Retinal pigment epithelial cell (primary cell): ENCODE data around the gene ATP6V1C2.

Source experiments
- DNase-seq: peaks from one replicate; pipeline ENCODE4 v3.0.0-alpha.2; 2010; ENCODE audit warnings: low read depth
- H3K4me3 ChIP-seq: 2 replicates; pipeline ENCODE4 v1.5.1; 2011; ENCODE audit warnings: mild to moderate bottlenecking, low read length, control low read depth, moderate library complexity
- TF ChIP-seq, protein P1 (sequence below): conservative IDR thresholded peaks from 2 replicates; pipeline ENCODE4 v1.5.1; 2011; ENCODE audit warnings: low read depth, low read length, control low read depth, inconsistent platforms

ATP6V1C2 gene

GRCh38 chr2:10818984-10819383, 97.6 kb downstream of the ATP6V1C2 start:
- no peak for DNase-seq
- no peak overlapping the region for H3K4me3 ChIP-seq
- TF ChIP-seq, protein P1, sequence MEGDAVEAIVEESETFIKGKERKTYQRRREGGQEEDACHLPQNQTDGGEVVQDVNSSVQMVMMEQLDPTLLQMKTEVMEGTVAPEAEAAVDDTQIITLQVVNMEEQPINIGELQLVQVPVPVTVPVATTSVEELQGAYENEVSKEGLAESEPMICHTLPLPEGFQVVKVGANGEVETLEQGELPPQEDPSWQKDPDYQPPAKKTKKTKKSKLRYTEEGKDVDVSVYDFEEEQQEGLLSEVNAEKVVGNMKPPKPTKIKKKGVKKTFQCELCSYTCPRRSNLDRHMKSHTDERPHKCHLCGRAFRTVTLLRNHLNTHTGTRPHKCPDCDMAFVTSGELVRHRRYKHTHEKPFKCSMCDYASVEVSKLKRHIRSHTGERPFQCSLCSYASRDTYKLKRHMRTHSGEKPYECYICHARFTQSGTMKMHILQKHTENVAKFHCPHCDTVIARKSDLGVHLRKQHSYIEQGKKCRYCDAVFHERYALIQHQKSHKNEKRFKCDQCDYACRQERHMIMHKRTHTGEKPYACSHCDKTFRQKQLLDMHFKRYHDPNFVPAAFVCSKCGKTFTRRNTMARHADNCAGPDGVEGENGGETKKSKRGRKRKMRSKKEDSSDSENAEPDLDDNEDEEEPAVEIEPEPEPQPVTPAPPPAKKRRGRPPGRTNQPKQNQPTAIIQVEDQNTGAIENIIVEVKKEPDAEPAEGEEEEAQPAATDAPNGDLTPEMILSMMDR = no peak

DNA sequence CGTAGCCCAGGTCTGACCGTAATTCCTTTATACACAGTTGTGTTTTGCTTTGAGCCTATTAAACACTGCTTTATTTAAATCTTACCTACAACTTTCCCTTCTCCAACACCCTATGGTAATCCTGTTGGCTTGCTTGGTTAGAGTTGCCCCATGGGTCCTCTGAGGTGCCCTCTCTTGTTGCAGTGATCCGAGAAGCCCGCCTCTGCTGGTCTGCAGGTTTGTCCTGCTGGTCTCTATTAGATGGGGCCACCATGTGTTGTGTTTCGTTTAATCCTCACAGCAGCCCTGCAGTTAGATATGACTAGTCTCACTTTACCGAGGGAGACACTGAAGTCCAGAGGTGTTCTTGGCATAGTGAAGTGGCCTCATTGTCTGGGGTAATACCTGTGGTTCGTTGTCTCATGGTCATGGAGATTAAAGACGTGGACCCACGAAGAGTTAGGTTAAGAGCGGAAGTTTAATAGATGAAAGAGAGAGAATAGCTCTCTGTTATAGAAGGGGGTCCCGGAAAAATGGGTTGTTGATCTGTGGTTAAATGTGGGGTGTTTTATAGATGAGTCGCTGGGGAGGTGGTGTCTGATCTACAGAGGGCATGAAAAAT, 98.4 kb downstream of the ATP6V1C2 start:
- no peak for DNase-seq
- TF ChIP-seq, protein P1 = no peak
- H3K4me3 ChIP-seq = no peak overlapping the region

GRCh38 chr2:10820562-10820961, 99.1 kb downstream of the ATP6V1C2 start:
- H3K4me3 ChIP-seq = no peak overlapping the region
- no peak for DNase-seq
- TF ChIP-seq, protein P1 = no peak

GRCh38 chr2:10820978-10821695, 99.7 kb downstream of the ATP6V1C2 start:
- DNase-seq = no peak
- H3K4me3 ChIP-seq = no peak overlapping the region
- TF ChIP-seq, protein P1 = no peak

DNA sequence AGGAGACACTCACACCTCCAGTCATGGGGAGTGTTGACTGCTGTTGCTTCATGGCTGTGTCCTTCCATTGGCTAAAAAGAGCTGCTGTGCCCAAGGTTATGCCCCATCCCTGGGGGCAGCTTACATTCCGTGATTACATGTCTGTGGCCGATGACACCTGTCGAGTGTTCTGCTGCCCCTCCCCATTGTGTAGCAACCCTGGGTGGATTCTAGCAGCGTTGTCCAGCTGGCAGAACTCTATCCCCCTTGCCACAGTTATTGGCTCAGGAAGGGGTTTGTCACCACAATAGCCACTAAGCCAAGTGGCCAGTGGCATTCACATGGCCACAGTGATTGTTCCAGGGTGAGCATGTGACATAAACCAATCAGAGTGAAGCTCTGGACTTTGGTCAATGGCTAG, 102.8 kb downstream of the ATP6V1C2 start:
- TF ChIP-seq, protein P1 = no peak
- H3K4me3 ChIP-seq = no peak overlapping the region
- no peak for DNase-seq

- TF ChIP-seq, protein P1 = no peak
- H3K4me3 ChIP-seq = no peak overlapping the region
Observed at GRCh38 chr2:10826026-10826425, 104.6 kb downstream of the ATP6V1C2 start.

DNA sequence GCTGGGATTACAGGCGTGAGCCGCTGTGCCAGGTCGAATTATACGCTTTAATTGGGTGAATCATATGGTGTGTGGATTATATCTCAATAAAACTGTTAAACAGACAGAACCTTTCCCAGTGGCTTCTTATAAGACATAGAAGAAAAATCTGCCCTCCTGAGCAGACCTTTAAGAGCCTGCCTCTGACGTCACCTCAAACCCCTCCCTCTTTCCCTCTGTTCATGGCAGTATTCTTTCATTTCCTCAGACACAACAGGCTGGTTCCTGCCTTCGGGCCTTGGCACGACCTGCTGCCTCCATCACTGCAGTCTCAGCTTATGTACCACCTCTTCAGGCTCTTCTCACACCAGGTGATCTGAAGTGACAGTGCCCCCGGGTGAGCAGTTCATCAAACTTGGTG, 105.2 kb downstream of the ATP6V1C2 start:
- H3K4me3 ChIP-seq = no peak overlapping the region
- DNase-seq = no peak
- TF ChIP-seq, protein P1 = no peak

More at GRCh38 chr2:10826026-10826425, 104.6 kb downstream of the ATP6V1C2 start:
- DNase-seq = no peak
